ENCODE measurements around the gene PCED1B.

PCED1B gene

GRCh38 chr12:47100160-47100559 is 20.7 kb downstream of the PCED1B start:
- Histone ChIP-seq H3K36me3 (no peaks in the 10 kb centered on the region), H3K27me3 (no peaks in the 10 kb centered on the region), H3K4me3 (ENCODE audit: low read depth, low read length) (no peak overlapping the region), H3K9me3 (no peaks in the 10 kb centered on the region), H3K4me1 (no peaks in the 10 kb centered on the region)
- DNase-seq, result no peak
- no peak for TF ChIP-seq CTCF (IDR thresholded peaks at IDR 0.05; ENCODE audit: low read depth, low read length)

- Histone ChIP-seq H3K27me3 (peaks cover 6% of the 10 kb centered on the region; the same call in 1 of the 2 replicates), H3K4me3 (ENCODE audit: low read depth, low read length) (no peak overlapping the region), H3K36me3 (no peaks in the 10 kb centered on the region), H3K4me1 (no peaks in the 10 kb centered on the region), H3K9me3 (no peaks in the 10 kb centered on the region)
- TF ChIP-seq CTCF (IDR thresholded peaks at IDR 0.05; ENCODE audit: low read depth, low read length), result no peak
- DNase-seq, result no peak
Measured at GRCh38 chr12:47102406-47102805, 23.0 kb downstream of the PCED1B start.

- DNase-seq, result no peak
- H3K36me3 ChIP-seq, result no peaks in the 10 kb centered on the region
- H3K4me3 ChIP-seq (ENCODE audit: low read depth, low read length), result no peak overlapping the region
- H3K27me3 ChIP-seq, result peaks cover 6% of the 10 kb centered on the region; the same call in 1 of the 2 replicates
- H3K4me1 ChIP-seq, result no peaks in the 10 kb centered on the region
- no peak for TF ChIP-seq CTCF (IDR thresholded peaks at IDR 0.05; ENCODE audit: low read depth, low read length)
- no peaks in the 10 kb centered on the region for H3K9me3 ChIP-seq
Measured at GRCh38 chr12:47102845-47103651, 23.6 kb downstream of the PCED1B start.

GRCh38 chr12:47105914-47106674 is 26.7 kb downstream of the PCED1B start:
- peaks cover 6% of the 10 kb centered on the region; the same call in 1 of the 2 replicates for H3K27me3 ChIP-seq
- no peak for DNase-seq
- no peaks in the 10 kb centered on the region for H3K36me3 ChIP-seq
- H3K4me3 ChIP-seq (ENCODE audit: low read depth, low read length), result no peak overlapping the region
- no peaks in the 10 kb centered on the region for H3K9me3 ChIP-seq
- no peak for TF ChIP-seq CTCF (IDR thresholded peaks at IDR 0.05; ENCODE audit: low read depth, low read length)
- no peaks in the 10 kb centered on the region for H3K4me1 ChIP-seq

DNA sequence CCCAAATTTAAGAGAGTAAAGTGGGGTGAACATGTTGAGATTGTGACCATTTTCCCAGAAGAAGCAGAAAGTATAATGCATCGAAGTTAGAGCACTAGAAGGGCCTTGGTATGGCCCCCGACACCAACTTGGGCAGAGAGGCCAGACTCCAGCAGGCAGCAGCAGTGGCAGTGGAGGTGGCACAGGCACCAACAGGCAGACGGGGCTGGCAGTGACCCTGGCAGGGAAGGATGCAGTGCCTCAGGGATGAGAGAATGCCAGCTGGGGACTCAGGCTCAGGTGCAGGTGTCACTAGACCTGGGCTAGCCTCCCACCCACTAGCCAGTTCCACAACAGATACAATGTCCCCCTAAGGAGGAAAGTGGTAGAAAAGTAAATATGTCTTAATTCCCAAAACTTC is 28.0 kb downstream of the PCED1B start:
- no peak for DNase-seq
- Histone ChIP-seq H3K9me3 (no peaks in the 10 kb centered on the region), H3K27me3 (peaks cover 6% of the 10 kb centered on the region; the same call in 1 of the 2 replicates), H3K36me3 (no peaks in the 10 kb centered on the region), H3K4me1 (no peaks in the 10 kb centered on the region), H3K4me3 (ENCODE audit: low read depth, low read length) (no peak overlapping the region)
- TF ChIP-seq CTCF (IDR thresholded peaks at IDR 0.05; ENCODE audit: low read depth, low read length), result no peak

GRCh38 chr12:47107926-47108325 is 28.5 kb downstream of the PCED1B start:
- no peak for DNase-seq
- Histone ChIP-seq H3K4me3 (ENCODE audit: low read depth, low read length) (no peak overlapping the region), H3K4me1 (no peaks in the 10 kb centered on the region), H3K9me3 (no peaks in the 10 kb centered on the region), H3K36me3 (no peaks in the 10 kb centered on the region), H3K27me3 (peaks cover 6% of the 10 kb centered on the region; the same call in 1 of the 2 replicates)
- no peak for TF ChIP-seq CTCF (IDR thresholded peaks at IDR 0.05; ENCODE audit: low read depth, low read length)
